Mesendoderm (in vitro differentiated cells): ENCODE data around the gene COPA.

Experiments
- DNase-seq: peaks from one replicate; pipeline ENCODE4 v3.0.0; 2013
- H2AK5ac ChIP-seq: 2 replicates; pipeline ENCODE4 v1.6.1; 2013; ENCODE audit warnings: low read length, inconsistent platforms
- H2BK120ac ChIP-seq: 2 replicates; pipeline ENCODE4 v1.6.1; 2013; ENCODE audit warnings: low read depth, mild to moderate bottlenecking, low read length, moderate library complexity, mixed read lengths
- H2BK15ac ChIP-seq: replicated peaks from 2 replicates; pipeline ENCODE4 v1.6.1; 2013; ENCODE audit warnings: low read depth, mild to moderate bottlenecking, moderate library complexity
- H2BK5ac ChIP-seq: 2 replicates; pipeline ENCODE4 v1.6.1; 2013; ENCODE audit warnings: low read length, inconsistent platforms
- H3K18ac ChIP-seq: 2 replicates; pipeline ENCODE4 v1.6.1; 2013; ENCODE audit warnings: mild to moderate bottlenecking, low read length, mixed read lengths
- H3K23ac ChIP-seq: one replicate; pipeline ENCODE4 v1.6.1; 2013; ENCODE audit warnings: low read length
- H3K27ac ChIP-seq: 2 replicates; pipeline ENCODE4 v1.5.1; 2013; ENCODE audit warnings: low read depth, mild to moderate bottlenecking, inconsistent platforms, low read length, moderate library complexity
- H3K27me3 ChIP-seq: 2 replicates; pipeline ENCODE4 v1.6.1; 2013; ENCODE audit warnings: low read length, control low read depth, mild to moderate bottlenecking, inconsistent platforms; ENCODE audit not compliant: insufficient read depth, poor library complexity
- H3K36me3 ChIP-seq: 2 replicates; pipeline ENCODE4 v1.6.1; 2013; ENCODE audit warnings: low read length, inconsistent platforms; ENCODE audit not compliant: control insufficient read depth, insufficient read depth
- H3K4ac ChIP-seq: one replicate; pipeline ENCODE4 v1.6.1; 2013; ENCODE audit warnings: low read depth, mild to moderate bottlenecking, low read length, moderate library complexity
- H3K4me1 ChIP-seq: 2 replicates; pipeline ENCODE4 v1.6.1; 2013; ENCODE audit warnings: low read depth, low read length, inconsistent platforms; ENCODE audit not compliant: control insufficient read depth
- H3K4me2 ChIP-seq: 2 replicates; pipeline ENCODE4 v1.6.1; 2013; ENCODE audit warnings: low read length
- H3K4me3 ChIP-seq: 2 replicates; pipeline ENCODE4 v1.5.1; 2013; ENCODE audit warnings: mild to moderate bottlenecking, low read length
- H3K56ac ChIP-seq: one replicate; pipeline ENCODE4 v1.6.1; 2013; ENCODE audit warnings: low read length
- H3K79me1 ChIP-seq: 2 replicates; pipeline ENCODE4 v1.6.1; 2013; ENCODE audit warnings: low read length, inconsistent platforms
- H3K79me2 ChIP-seq: 2 replicates; pipeline ENCODE4 v1.6.1; 2013; ENCODE audit warnings: mild to moderate bottlenecking, low read length; ENCODE audit not compliant: control insufficient read depth, insufficient read depth
- H3K9ac ChIP-seq: 2 replicates; pipeline ENCODE4 v1.6.1; 2013; ENCODE audit warnings: low read length, inconsistent platforms
- H4K5ac ChIP-seq: one replicate; pipeline ENCODE4 v1.6.1; 2013; ENCODE audit warnings: low read length
- H4K8ac ChIP-seq: one replicate; pipeline ENCODE4 v1.6.1; 2013; ENCODE audit warnings: low read depth, mild to moderate bottlenecking, control low read depth, low read length, moderate library complexity
- WGBS: extraction: QIAGEN DNeasy Blood & Tissue Kit; methylation state at CpG from one replicate; pipeline ENCODE4 v1.1.7; 2013; ENCODE audit warnings: low lambda C conversion rate, missing lambda C conversion rate; ENCODE audit not compliant: insufficient coverage; ENCODE audit errors: extremely low coverage; 5-methylcytosine and 5-hydroxymethylcytosine counted together

The COPA gene

GRCh38 chr1:160332516-160332915 is 10.5 kb downstream of the COPA start:
- H3K18ac ChIP-seq, result no peak overlapping the region
- no peak overlapping the region for H2BK120ac ChIP-seq
- H2AK5ac ChIP-seq, result no peak overlapping the region
- H3K36me3 ChIP-seq, result peaks cover 6% of the 10 kb centered on the region
- no peaks in the 10 kb centered on the region for H3K79me2 ChIP-seq
- no peak overlapping the region for H3K4me3 ChIP-seq
- H4K5ac ChIP-seq, result no peak overlapping the region
- H3K79me1 ChIP-seq, result peaks cover 2% of the 10 kb centered on the region
- no peak overlapping the region for H3K4me2 ChIP-seq
- no peak overlapping the region for H2BK5ac ChIP-seq
- no peak overlapping the region for H3K9ac ChIP-seq
- DNase-seq, result no peak
- H3K23ac ChIP-seq, result no peak overlapping the region
- H2BK15ac ChIP-seq, result no peak overlapping the region
- H3K4me1 ChIP-seq, result no peaks in the 10 kb centered on the region
- no peaks in the 10 kb centered on the region for H3K27me3 ChIP-seq
- no peak overlapping the region for H3K56ac ChIP-seq
- no peak overlapping the region for H4K8ac ChIP-seq
- H3K4ac ChIP-seq, result no peak overlapping the region
- H3K27ac ChIP-seq, result no peak overlapping the region

- H3K27ac ChIP-seq, result no peak overlapping the region
- H2BK15ac ChIP-seq, result no peak overlapping the region
- H3K56ac ChIP-seq, result no peak overlapping the region
- no peaks in the 10 kb centered on the region for H3K4me1 ChIP-seq
- H4K5ac ChIP-seq, result no peak overlapping the region
- H3K79me1 ChIP-seq, result no peaks in the 10 kb centered on the region
- no peaks in the 10 kb centered on the region for H3K79me2 ChIP-seq
- H2BK5ac ChIP-seq, result no peak overlapping the region
- no peak overlapping the region for H4K8ac ChIP-seq
- H3K4me3 ChIP-seq, result no peak overlapping the region
- DNase-seq, result peak; percentile 6
- peaks cover 6% of the 10 kb centered on the region for H3K36me3 ChIP-seq
- no peak overlapping the region for H2BK120ac ChIP-seq
- H3K4me2 ChIP-seq, result no peak overlapping the region
- no peak overlapping the region for H2AK5ac ChIP-seq
- no peak overlapping the region for H3K18ac ChIP-seq
- H3K27me3 ChIP-seq, result no peaks in the 10 kb centered on the region
- H3K23ac ChIP-seq, result no peak overlapping the region
- no peak overlapping the region for H3K9ac ChIP-seq
- H3K4ac ChIP-seq, result no peak overlapping the region
Observed at GRCh38 chr1:160330119-160330518, 12.9 kb downstream of the COPA start.

- no peaks in the 10 kb centered on the region for H3K79me2 ChIP-seq
- H3K23ac ChIP-seq, result no peak overlapping the region
- H3K36me3 ChIP-seq, result peaks cover 5% of the 10 kb centered on the region
- no peak overlapping the region for H4K5ac ChIP-seq
- WGBS, result no CpG with 5 or more reads among the region's 8 CpGs
- no peaks in the 10 kb centered on the region for H3K79me1 ChIP-seq
- H3K56ac ChIP-seq, result no peak overlapping the region
- H3K4me2 ChIP-seq, result no peak overlapping the region
- H2AK5ac ChIP-seq, result no peak overlapping the region
- no peak overlapping the region for H2BK120ac ChIP-seq
- H3K27ac ChIP-seq, result no peak overlapping the region
- no peak overlapping the region for H2BK5ac ChIP-seq
- no peak overlapping the region for H4K8ac ChIP-seq
- no peaks in the 10 kb centered on the region for H3K27me3 ChIP-seq
- H2BK15ac ChIP-seq, result no peak overlapping the region
- no peak overlapping the region for H3K18ac ChIP-seq
- H3K4ac ChIP-seq, result no peak overlapping the region
- no peak overlapping the region for H3K9ac ChIP-seq
- no peaks in the 10 kb centered on the region for H3K4me1 ChIP-seq
- no peak for DNase-seq
- no peak overlapping the region for H3K4me3 ChIP-seq
Observed at GRCh38 chr1:160328184-160328583, 14.9 kb downstream of the COPA start.

GRCh38 chr1:160326418-160326817 is 16.6 kb downstream of the COPA start:
- Histone ChIP-seq H4K8ac (no peak overlapping the region), H3K27me3 (no peaks in the 10 kb centered on the region), H3K27ac (no peak overlapping the region), H3K79me2 (no peaks in the 10 kb centered on the region), H3K4ac (no peak overlapping the region), H2BK15ac (no peak overlapping the region), H3K79me1 (no peaks in the 10 kb centered on the region), H4K5ac (no peak overlapping the region), H3K4me3 (no peak overlapping the region), H3K23ac (no peak overlapping the region), H3K9ac (no peak overlapping the region), H2AK5ac (no peak overlapping the region), H3K18ac (no peak overlapping the region), H3K4me1 (no peaks in the 10 kb centered on the region), H2BK5ac (no peak overlapping the region), H2BK120ac (no peak overlapping the region), H3K4me2 (no peak overlapping the region), H3K56ac (no peak overlapping the region), H3K36me3 (peaks cover 3% of the 10 kb centered on the region)
- DNase-seq, result no peak
- WGBS, result no CpG with 5 or more reads among the region's 5 CpGs

GRCh38 chr1:160325252-160325651 is 17.8 kb downstream of the COPA start:
- Histone ChIP-seq H3K4me1 (no peaks in the 10 kb centered on the region), H3K56ac (no peak overlapping the region), H3K27ac (no peak overlapping the region), H3K4me2 (no peak overlapping the region), H3K23ac (no peak overlapping the region), H3K79me2 (no peaks in the 10 kb centered on the region), H4K8ac (no peak overlapping the region), H3K79me1 (no peaks in the 10 kb centered on the region), H3K27me3 (no peaks in the 10 kb centered on the region), H3K36me3 (peaks cover 3% of the 10 kb centered on the region), H2AK5ac (no peak overlapping the region), H2BK15ac (no peak overlapping the region), H2BK5ac (no peak overlapping the region), H3K4ac (no peak overlapping the region), H3K9ac (no peak overlapping the region), H3K18ac (no peak overlapping the region), H2BK120ac (no peak overlapping the region), H3K4me3 (no peak overlapping the region), H4K5ac (no peak overlapping the region)
- no peak for DNase-seq
- no CpG with 5 or more reads among the region's 4 CpGs for WGBS

- peaks cover 2% of the 10 kb centered on the region for H3K36me3 ChIP-seq
- no CpG with 5 or more reads among the region's 6 CpGs for WGBS
- no peak overlapping the region for H3K18ac ChIP-seq
- no peak overlapping the region for H3K9ac ChIP-seq
- H2AK5ac ChIP-seq, result no peak overlapping the region
- no peak overlapping the region for H3K4ac ChIP-seq
- H3K4me1 ChIP-seq, result no peaks in the 10 kb centered on the region
- no peak overlapping the region for H2BK120ac ChIP-seq
- DNase-seq, result no peak
- H2BK5ac ChIP-seq, result no peak overlapping the region
- no peak overlapping the region for H3K27ac ChIP-seq
- H4K8ac ChIP-seq, result no peak overlapping the region
- H3K4me2 ChIP-seq, result no peak overlapping the region
- H3K56ac ChIP-seq, result no peak overlapping the region
- no peak overlapping the region for H2BK15ac ChIP-seq
- H4K5ac ChIP-seq, result no peak overlapping the region
- H3K79me2 ChIP-seq, result no peaks in the 10 kb centered on the region
- H3K4me3 ChIP-seq, result no peak overlapping the region
- no peaks in the 10 kb centered on the region for H3K79me1 ChIP-seq
- no peak overlapping the region for H3K23ac ChIP-seq
- no peaks in the 10 kb centered on the region for H3K27me3 ChIP-seq
Observed at GRCh38 chr1:160322831-160323230, 20.2 kb downstream of the COPA start.
